Endothelial cell of umbilical vein (primary cell): Measurements from ENCODE around the gene ABCF2. TPM values are rescaled to one million over a fixed set of nuclear protein-coding genes. Genes with fewer than 3 reads are reported as not detected.

Experiments
- BruUV-seq: library from RNA; stranded (reverse); fragments of 400-500 nt; replicated peaks from 2 replicates; lab custom pipeline; 2021; lab: Mats Ljungman, UMichigan
- CTCF ChIA-PET: fragments of 300-600, 350-600 bp; sonication (Branson Sonifier 250); formaldehyde crosslinking; loops from one replicate; lab custom pipeline; 2021; ENCODE audit warnings: antibody characterized with exemption, inconsistent platforms; lab: Charles Lee
- POLR2A ChIA-PET: fragments of 300-600, 350-600 bp; sonication (Branson Sonifier 250); formaldehyde crosslinking; loops from one replicate; lab custom pipeline; 2021; ENCODE audit warnings: antibody characterized with exemption, inconsistent platforms; lab: Charles Lee
- DNase-seq: peaks from one replicate; pipeline ENCODE4 v3.0.0-alpha.2; 2011; ENCODE audit warnings: low read depth, low spot score
- FAIRE-seq: peaks from 2 replicates; lab custom pipeline; 2011; peaks lifted over from hg19 to GRCh38; lab: Jason Lieb, UNC
- H2AFZ ChIP-seq: 2 replicates; pipeline ENCODE4 v1.6.0; 2012; ENCODE audit warnings: low read depth, low read length, control low read depth, inconsistent platforms
- H3K27ac ChIP-seq: 2 replicates; pipeline ENCODE4 v1.5.1; 2011; ENCODE audit warnings: low read depth, mild to moderate bottlenecking, control low read depth, low read length, moderate library complexity; ENCODE audit not compliant: insufficient read depth
- H3K27me3 ChIP-seq, 2 experiments: 2 replicates each; pipeline versions ENCODE4 v1.6.0 to v1.6.1; 2011; ENCODE audit warnings: low read length in 2 of 2, mixed read lengths in 1 of 2; ENCODE audit not compliant: control insufficient read depth in 2 of 2, insufficient read depth in 2 of 2
- H3K36me3 ChIP-seq, 2 experiments: 2 replicates in 1 of 2; 3 replicates in 1 of 2; pipeline ENCODE4 v1.5.1; 2011; ENCODE audit warnings: low read length in 2 of 2, mild to moderate bottlenecking in 1 of 2, moderate library complexity in 1 of 2; ENCODE audit not compliant: control insufficient read depth in 2 of 2, insufficient read depth in 2 of 2; ENCODE audit errors: extremely low read depth in 1 of 2
- H3K4me1 ChIP-seq: 3 replicates; pipeline ENCODE4 v1.5.1; 2011; ENCODE audit warnings: mild to moderate bottlenecking, low read length; ENCODE audit not compliant: control insufficient read depth, insufficient read depth; ENCODE audit errors: extremely low read depth
- H3K4me2 ChIP-seq: 2 replicates; pipeline ENCODE4 v1.6.1; 2011; ENCODE audit warnings: low read length, control low read depth, mixed read lengths; ENCODE audit not compliant: insufficient read depth
- H3K4me3 ChIP-seq, 3 experiments: fragments of 200-600 bp in 1 of 3; sonication (generic), shearing (Covaris generic) in 1 of 3; replicated peaks in 1 of 3; 2 replicates each; pipeline ENCODE4 v1.5.1; 2011 to 2016; ENCODE audit warnings: control low read depth in 3 of 3, low read length in 3 of 3, mild to moderate bottlenecking in 2 of 3, inconsistent platforms in 1 of 3, low read depth in 1 of 3, moderate library complexity in 1 of 3; ENCODE audit not compliant: insufficient read depth in 1 of 3
- H3K79me2 ChIP-seq: 2 replicates; pipeline ENCODE4 v1.6.0; 2012; ENCODE audit warnings: low read length, inconsistent platforms; ENCODE audit not compliant: control insufficient read depth, insufficient read depth
- H3K9ac ChIP-seq: replicated peaks from 2 replicates; pipeline ENCODE3; 2011; ENCODE audit warnings: low read length, control low read depth; ENCODE audit not compliant: insufficient read depth; ENCODE audit errors: extremely low read depth
- H3K9me1 ChIP-seq: replicated peaks from 3 replicates; pipeline ENCODE4 v1.6.0; 2011; ENCODE audit warnings: mild to moderate bottlenecking, low read length; ENCODE audit not compliant: control insufficient read depth, insufficient read depth; ENCODE audit errors: extremely low read depth
- H3K9me3 ChIP-seq: replicated peaks from 2 replicates; pipeline ENCODE4 v1.5.1; 2012; ENCODE audit warnings: low read length, inconsistent platforms; ENCODE audit not compliant: control insufficient read depth, insufficient read depth
- H4K20me1 ChIP-seq: replicated peaks from 2 replicates; pipeline ENCODE3; 2011; ENCODE audit warnings: mild to moderate bottlenecking, low read length; ENCODE audit not compliant: control insufficient read depth, insufficient read depth; ENCODE audit errors: extremely low read depth
- CTCF ChIP-seq, 2 donors: IDR thresholded peaks; 1 replicate in 1 of 2; 2 replicates in 1 of 2; pipeline ENCODE4 v1.5.1; 2011; ENCODE audit warnings: low read length in 2 of 2, mild to moderate bottlenecking in 2 of 2, moderate library complexity in 2 of 2, control low read depth in 1 of 2, inconsistent platforms in 1 of 2, low read depth in 1 of 2; ENCODE audit not compliant: insufficient read depth in 1 of 2; ENCODE audit errors: extremely low read depth in 1 of 2
- EZH2 ChIP-seq: IDR thresholded peaks from 2 replicates; pipeline ENCODE4 v1.6.1; 2012; ENCODE audit warnings: borderline replicate concordance, low read depth, mild to moderate bottlenecking, moderate library complexity, low read length, inconsistent platforms; ENCODE audit not compliant: severe bottlenecking
- FOS ChIP-seq: IDR thresholded peaks from 2 replicates; pipeline ENCODE4 v1.6.1; 2011; ENCODE audit warnings: mild to moderate bottlenecking, low read length, moderate library complexity, borderline replicate concordance; ENCODE audit not compliant: insufficient read depth
- GATA2 ChIP-seq: IDR thresholded peaks from 2 replicates; pipeline ENCODE4 v1.7.0; 2011; ENCODE audit warnings: low read depth, mild to moderate bottlenecking, moderate library complexity, mixed read lengths, low read length; ENCODE audit not compliant: insufficient read length, insufficient read depth
- JUN ChIP-seq: IDR thresholded peaks from 2 replicates; pipeline ENCODE4 v1.6.1; 2011; ENCODE audit warnings: borderline replicate concordance, low read depth; ENCODE audit not compliant: insufficient read length, insufficient read depth
- MAX ChIP-seq: IDR thresholded peaks from 2 replicates; pipeline ENCODE4 v1.6.1; 2011; ENCODE audit not compliant: insufficient read depth, insufficient read length
- MYC ChIP-seq: IDR thresholded peaks from one replicate; pipeline ENCODE4 v1.6.1; 2011; ENCODE audit warnings: mild to moderate bottlenecking, low read depth, low read length
- POLR2A ChIP-seq: IDR thresholded peaks from 2 replicates; pipeline ENCODE4 v1.6.1; 2012; ENCODE audit warnings: low read depth, mild to moderate bottlenecking, control low read depth, low read length
- POLR2AphosphoS5 ChIP-seq: IDR thresholded peaks from 2 replicates; pipeline ENCODE4 v1.6.1; 2012; ENCODE audit warnings: low read depth, mild to moderate bottlenecking, control low read depth, low read length, moderate library complexity; ENCODE audit not compliant: insufficient read depth
- dilution Hi-C: fragments of 300-500 bp; cut with MboI; formaldehyde crosslinking; loops from one replicate; pipeline ENCODE4 v1.15.0; 2019; ENCODE audit warnings: low sequenced_read_pairs; ENCODE audit not compliant: extremely low pct_ligation_motif_present
- intact Hi-C: fragments of 100-400 bp; cut with micrococcal nuclease; formaldehyde crosslinking; loops from one replicate; pipeline ENCODE4 v1.10.0; 2022
- polyA plus RNA-seq, 4 experiments: library from polyadenylated mRNA; depleted of rRNA in 3 of 4; stranded (reverse) in 3 of 4; unstranded in 1 of 4; fragments of >200 nt; gene quantifications; 2 replicates each; pipeline versions ENCODE4 v1.2.1 to v1.2.3, GENCODE V29; 2011 to 2012; ENCODE audit warnings: missing spikeins in 1 of 4
- total RNA-seq: library from RNA; stranded (reverse); gene quantifications from 2 replicates; pipeline ENCODE4 v1.2.3, GENCODE V29; 2021

The ABCF2 gene
- total and polyA plus RNA-seq, 2 donors (not counting 3 experiments of a cell fraction or from before 2014, with no cell fraction given) = 45.3 to 61.6 TPM

- Histone ChIP-seq H3K9ac (no peak overlapping the region), H3K36me3 (no peaks in the 10 kb centered on the region), H3K9me3 (no peaks in the 10 kb centered on the region), H3K27me3 (peaks cover 0 to 6% of the 10 kb centered on the region in 2 experiments), H3K9me1 (no peaks in the 10 kb centered on the region), H3K4me1 (peaks cover 15% of the 10 kb centered on the region), H3K4me2 (no peak overlapping the region), H3K27ac (no peak overlapping the region), H3K79me2 (no peaks in the 10 kb centered on the region), H3K4me3 (peak overlapping the region in 2 of 3 experiments; percentile 20 to 25), H2AFZ (peak overlapping the region; percentile 39), H4K20me1 (no peaks in the 10 kb centered on the region)
- peak; percentile 25 for DNase-seq
- ChIA-PET POLR2A (no interaction called here), CTCF (interaction anchor here (0.8 to 3.0 kb wide), 10 partner anchors 9 to 283 kb away, joined by 3 to 58 read pairs (median 5); partner anchors contain the start of genes ABCF2 and CHPF2)
- FAIRE-seq = no peak
- TF ChIP-seq MYC (no peak), POLR2A (no peak), MAX (no peak), EZH2 (peak; percentile 68), CTCF (IDR thresholded peaks at IDR 0.05; ENCODE audit: extremely low read depth in 1 of 2, insufficient read depth in 1 of 2, low read depth in 1 of 2, low read length in 2 of 2) (peak; percentile 44 to 67), FOS (no peak), JUN (no peak), POLR2AphosphoS5 (no peak), GATA2 (no peak)
- dilution Hi-C loops (no loop called here), intact Hi-C loops (loop anchor here (1.0 to 2.0 kb wide), 2 partner anchors 19 to 58 kb away; partner anchors contain the start of gene ABCF2)
- no TSS peak for BruUV-seq
Measured at GRCh38 chr7:151245360-151246101, 18.5 kb upstream of the ABCF2 start.
